ENCODE results near the gene APBA2.
"Not testable (repeated sequence)": the region's sequence is repeated elsewhere in the genome, so short reads cannot be mapped to it uniquely, and the experiment has no call there.

Gene APBA2

DNA sequence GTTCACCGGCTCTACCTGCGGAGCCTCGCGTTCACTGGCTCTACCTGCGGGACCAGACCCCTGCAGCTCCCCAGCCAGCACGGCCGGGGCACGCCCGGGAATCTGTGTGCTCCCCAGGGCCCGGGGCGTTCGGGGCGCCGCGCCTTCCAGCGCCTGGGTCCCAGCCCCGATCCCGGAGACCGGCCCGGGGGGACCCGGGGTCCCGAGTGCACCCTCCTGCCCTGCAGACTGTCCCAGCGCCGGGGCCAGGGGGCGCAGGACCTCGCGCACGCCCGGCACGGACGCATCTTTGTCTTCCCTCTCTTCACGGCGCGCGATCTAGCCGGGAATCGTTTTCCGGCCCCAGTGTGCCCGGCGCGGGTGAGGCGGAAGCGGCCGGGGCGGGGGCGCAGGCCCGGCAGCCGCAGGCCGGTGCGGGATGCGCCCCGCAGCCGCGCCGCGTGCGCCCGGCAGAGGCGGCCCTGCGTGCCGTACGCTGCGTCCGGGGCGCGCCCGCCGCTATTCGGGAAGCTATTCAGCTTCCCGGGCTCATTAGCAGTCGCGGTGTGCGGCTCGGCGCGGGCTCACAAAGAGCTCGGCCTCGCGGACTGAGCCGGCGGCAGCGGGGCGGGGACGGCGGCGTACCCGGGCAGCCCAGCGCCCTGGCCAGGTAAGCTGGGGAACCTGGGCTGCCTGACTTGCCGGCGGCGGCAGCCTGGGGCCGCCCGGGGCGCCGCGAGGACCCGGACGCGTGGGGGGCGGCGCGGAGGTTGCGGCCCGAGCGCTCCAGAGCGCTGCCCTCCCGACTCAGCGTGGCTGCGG lies at the start of gene APBA2:
Gene APBA2, plus strand, starts transcription at position 345 of the 801 bp plus-strand sequence. CDS start 167,911 bp downstream, outside the sequence.
- DNase-seq (ENCODE audit: low read depth): no peak

DNA sequence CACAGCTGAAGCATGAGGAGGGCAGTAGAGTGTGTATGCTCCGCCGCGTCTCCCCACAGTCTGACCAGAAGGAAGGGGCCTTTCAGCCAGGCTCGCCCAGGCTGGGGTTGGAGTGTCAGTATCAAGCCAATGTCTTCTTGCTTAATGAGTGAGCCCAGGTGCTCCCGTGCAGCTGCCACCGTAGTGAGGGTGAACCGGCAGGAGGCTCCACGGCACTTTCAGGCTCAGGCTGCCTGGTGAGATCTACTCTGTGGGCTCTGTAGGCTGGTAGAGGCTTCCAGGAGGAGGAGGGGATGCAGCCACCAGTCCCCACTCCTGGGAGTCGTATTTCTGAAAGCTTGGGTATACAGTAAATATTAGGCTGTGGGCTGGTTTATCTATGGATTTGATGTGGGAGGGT lies 45.5 kb upstream of the APBA2 start:
- DNase-seq (ENCODE audit: low read depth): not testable (repeated sequence)

DNA sequence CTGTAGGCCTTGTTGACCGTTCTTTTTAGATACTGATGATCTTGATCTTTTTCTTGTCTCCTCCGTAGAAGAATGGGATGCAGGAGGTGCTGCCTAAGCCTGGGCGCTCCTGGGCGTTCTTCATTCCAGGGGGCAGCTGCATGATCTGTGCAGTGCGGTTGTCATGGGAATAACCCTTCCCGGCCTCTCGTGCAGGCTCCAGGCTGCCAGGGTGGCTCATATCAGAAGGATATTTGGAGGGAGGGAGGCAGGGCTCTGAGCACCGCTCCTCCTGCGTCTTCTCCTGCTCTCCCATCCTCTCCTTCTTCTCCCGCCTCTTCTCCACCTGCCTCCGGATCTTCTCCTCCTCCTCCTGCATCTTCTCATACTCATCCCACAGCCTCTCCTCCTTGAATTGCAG lies 43.6 kb upstream of the APBA2 start:
- DNase-seq (ENCODE audit: low read depth): not testable (repeated sequence)

DNA sequence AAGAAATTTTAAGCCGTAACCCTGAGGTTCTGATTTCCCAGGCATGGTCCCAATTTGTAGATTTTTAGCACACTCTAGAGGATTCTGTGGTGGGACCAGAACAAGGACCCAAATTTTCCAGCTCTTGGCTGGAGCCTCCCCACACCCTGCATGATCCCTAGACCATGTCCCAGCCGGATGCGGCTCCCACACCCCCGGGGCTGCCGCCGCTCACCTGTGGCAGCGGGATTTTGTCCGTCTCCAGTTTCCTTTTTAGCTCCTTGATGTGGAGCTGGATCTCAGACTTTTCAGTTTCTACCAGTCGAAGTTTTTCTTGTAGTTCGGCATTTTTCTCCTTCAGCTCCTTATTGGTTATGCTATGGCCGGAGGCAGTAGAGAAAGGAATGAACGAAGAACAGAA lies 42.3 kb upstream of the APBA2 start:
- DNase-seq (ENCODE audit: low read depth): not testable (repeated sequence)

DNA sequence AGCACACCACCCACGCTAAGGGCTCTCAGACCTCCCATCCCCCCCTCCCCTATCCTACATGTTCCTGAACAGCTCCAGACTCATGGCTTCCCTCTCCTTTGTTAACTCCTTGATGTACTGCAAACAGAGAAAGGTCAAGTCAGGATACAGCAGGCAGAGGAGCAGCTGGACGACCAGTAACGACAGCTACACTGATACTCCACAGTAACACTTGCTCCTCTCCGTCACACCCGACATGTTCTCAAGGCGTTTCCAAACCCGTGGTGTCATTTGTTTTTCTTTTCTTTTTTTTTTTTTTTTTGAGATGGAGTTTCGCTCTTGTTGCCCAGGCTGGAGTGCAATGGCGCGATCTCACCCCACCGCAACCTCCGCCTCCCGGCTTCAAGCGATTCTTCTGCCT lies 41.6 kb upstream of the APBA2 start:
- DNase-seq (ENCODE audit: low read depth): not testable (repeated sequence)

DNA sequence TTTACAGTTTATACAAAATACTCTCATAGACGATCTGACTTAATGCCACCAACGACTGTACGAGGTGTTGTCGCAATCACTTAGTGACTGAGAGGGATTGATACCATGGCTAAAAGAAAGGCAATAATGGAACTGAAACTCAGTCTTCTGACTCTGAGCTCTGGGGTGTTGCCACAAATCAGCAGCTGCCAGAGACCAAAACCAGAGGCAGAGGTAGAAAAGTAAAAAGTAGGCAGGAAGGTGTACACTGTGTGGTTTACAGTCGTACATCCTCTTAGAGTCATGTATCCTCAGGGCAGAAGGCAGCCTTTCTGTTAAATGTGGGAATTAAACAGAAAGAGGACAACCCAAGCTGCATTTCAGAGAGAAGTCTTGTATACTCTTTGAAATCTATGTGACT lies 38.5 kb upstream of the APBA2 start:
- not testable (repeated sequence) for DNase-seq (ENCODE audit: low read depth)

DNA sequence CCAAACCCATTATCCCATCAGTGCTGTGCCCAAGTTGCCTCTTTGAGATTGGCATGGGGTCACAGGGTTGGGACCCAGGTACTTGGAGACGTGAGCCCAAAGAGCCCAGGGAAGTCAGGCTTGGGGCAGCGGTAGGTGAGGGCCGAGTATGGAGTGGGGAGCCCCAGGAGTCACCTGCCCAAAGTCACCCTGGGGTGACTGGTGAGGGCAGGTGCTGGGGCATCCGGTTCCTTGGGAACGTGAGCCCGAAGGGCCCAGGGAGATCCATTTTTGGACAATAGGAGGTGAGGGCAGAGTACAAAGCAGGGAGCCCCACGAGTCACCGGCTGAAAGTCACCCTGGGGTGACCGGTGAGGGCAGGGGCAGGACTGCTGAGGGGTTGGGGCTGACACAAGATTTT lies 37.8 kb upstream of the APBA2 start:
- not testable (repeated sequence) for DNase-seq (ENCODE audit: low read depth)

DNA sequence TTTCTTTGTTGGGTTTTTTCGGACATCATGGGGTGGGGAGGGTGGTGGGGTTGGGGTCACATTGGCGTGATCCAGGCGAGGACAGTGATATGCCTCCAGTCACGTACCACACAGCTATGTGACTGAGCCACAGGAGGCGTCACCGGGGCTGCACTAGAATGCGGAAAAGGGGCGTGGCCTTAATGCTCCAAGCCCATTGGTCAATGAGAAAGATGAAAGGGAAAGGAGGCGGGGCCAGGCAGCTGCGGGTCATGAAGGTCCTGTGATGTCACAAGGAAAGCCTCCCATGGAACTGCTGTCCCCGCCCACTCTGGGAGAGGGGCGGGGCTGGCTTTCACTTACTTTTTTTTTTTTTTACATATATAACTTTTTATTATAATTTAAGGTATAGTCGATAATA lies 37.3 kb upstream of the APBA2 start, which contains the start of gene GOLGA6L7:
Gene GOLGA6L7, minus strand, starts transcription at position 124 of the 400 bp plus-strand sequence. Its CDS starts 95 bp downstream, at position 29.
- not testable (repeated sequence) for DNase-seq (ENCODE audit: low read depth)

DNA sequence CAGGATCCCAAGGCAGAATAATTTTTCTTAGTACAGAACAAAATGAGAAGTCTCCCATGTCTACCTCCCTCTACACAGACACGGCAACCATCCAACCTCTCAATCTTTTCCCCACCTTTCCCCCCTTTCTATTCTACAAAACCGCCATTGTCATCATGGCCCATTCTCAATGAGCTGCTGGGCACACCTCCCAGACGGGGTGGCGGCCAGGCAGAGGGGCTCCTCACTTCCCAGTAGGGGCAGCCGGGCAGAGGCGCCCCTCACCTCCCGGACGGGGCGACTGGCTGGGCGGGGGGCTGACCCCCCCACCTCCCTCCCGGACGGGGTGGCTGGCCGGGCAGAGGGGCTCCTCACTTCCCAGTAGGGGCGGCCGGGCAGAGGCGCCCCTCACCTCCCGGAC lies 36.5 kb upstream of the APBA2 start:
- not testable (repeated sequence) for DNase-seq (ENCODE audit: low read depth)

DNA sequence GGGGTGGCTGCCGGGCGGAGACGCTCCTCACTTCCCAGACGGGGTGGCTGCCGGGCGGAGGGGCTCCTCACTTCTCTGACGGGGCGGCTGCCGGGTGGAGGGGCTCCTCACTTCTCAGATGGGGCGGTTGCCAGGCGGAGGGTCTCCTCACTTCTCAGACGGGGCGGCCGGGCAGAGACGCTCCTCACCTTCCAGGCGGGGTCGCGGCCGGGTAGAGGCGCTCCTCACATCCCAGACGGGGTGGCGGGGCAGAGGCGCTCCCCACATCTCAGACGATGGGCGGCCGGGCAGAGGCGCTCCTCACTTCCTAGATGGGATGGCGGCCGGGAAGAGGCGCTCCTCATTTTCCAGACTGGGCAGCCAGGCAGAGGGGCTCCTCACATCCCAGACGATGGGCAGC lies 36.0 kb upstream of the APBA2 start:
- DNase-seq (ENCODE audit: low read depth): not testable (repeated sequence)

DNA sequence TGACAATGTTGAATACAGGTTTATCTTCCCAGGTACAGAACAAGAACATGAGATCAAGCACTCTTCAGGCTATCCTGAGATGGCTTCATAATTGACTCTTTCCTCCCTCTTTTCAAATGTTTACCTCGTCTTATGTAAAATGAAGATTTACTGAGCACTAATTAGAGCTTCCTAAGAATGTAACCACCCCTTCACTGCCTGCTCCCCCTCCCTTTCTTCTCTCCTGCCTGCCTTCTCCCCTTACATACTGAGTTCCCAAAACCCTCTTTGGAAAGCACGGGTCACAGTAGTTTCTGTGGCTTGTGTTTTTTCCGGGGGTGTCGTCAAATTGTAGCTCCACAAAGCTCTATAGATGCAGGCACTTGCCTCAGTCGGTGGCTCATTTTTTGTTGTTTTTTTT lies 32.1 kb upstream of the APBA2 start:
- DNase-seq (ENCODE audit: low read depth): not testable (repeated sequence)

DNA sequence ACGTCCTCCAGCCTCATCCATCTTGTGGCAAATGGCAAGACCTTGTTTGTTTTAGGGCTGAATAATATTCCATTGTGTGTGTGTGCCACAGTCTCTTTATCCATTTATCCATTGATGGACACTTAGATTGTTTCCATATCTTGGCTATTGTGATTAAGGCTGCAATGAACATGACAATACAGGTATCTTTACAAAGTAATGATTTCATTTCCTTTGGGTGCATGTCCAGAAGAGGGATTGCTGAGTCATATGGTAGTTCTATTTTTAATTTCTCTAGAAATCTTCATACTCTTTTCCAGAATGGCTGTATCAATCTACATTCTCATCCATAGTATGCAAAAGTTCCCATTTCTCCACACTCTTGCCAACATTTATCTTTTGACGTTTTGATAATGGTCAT lies 31.2 kb upstream of the APBA2 start:
- DNase-seq (ENCODE audit: low read depth): not testable (repeated sequence)

DNA sequence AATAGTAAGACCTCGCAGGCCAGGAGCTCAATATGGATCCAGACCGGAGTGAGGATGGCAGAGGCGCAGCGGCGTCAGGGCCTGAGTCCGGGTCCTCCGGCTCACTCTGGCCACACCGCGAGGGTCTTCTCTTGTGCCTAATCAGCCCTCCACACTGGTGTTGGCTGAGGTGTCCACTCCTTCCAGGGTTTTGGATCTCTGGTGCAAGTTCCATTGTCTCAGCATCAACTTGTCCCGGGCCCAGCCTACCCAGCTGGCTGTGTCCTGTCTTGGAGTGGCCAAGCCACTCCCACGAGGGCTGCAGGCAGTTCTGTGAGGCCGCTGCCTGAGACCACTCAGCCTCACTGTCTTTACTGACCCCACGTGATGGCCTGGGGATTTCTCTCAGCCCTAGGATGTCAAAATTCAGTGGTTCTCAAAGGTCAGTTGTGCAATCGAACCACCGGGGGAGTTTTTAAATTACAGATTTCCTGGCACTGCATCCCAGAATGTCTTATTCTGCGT lies 24.7 kb upstream of the APBA2 start:
- DNase-seq (ENCODE audit: low read depth): no peak

DNA sequence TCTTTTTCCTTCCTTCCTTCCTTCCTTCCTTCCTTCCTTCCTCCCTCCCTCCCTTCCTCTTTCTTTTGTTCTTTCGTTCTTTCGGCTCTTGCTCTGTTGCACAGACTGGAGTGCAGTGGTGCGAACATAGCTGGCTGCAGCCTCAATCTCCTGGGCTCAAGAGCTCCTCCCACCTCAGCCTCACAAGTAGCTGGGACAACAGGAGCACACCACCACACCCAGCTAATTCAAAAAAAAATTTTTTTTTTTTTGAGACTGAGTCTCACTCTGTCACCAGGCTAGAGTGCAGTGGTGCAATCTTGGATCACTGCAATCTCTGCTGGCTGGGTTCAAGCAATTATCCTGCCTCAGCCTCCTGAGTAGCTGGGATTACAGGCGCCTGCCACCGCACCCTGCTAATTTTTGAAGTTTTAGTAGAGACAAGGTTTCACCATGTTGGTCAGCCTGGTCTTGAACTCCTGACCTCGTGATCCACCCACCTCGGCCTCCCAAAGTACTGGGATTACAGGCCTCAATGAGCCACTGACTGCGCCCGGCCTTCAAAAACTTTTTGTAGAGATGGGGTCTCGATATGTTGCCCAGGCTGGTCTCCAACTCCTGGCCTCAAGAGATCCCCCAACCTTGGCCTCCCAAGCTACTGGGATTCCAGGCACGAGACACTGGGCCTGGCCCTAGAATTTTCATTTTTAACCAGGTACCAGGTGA lies 24.0 kb upstream of the APBA2 start:
- not testable (repeated sequence) for DNase-seq (ENCODE audit: low read depth)

DNA sequence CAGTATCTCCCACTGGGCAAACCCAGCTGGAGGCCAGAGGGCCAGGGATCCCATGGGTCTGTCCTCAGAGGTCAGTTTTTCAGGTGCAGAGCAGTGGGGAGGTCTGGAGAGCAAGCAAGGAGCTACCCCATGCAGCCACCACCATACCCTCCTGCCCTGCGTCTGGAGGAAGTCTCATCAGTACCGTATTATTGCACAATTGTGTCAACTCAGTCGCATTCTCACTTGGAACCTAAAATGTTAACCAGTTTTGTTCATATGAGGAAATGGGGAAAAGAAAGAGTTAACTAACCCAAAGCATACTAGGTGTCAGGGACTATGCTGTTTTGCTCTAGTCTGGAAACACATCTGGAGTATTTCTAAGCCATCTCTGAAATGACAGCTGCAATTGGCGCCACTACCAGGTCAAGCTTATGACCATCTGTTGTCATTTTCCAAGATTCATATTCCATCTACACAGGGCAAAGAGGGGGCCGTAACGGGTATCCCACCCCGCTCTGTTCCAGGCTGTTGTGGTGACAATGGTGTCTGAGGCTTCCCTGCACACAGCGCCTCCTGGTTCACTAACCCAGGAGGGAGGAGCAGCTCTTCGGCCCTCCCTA lies 16.9 kb upstream of the APBA2 start:
- DNase-seq (ENCODE audit: low read depth): no peak

DNA sequence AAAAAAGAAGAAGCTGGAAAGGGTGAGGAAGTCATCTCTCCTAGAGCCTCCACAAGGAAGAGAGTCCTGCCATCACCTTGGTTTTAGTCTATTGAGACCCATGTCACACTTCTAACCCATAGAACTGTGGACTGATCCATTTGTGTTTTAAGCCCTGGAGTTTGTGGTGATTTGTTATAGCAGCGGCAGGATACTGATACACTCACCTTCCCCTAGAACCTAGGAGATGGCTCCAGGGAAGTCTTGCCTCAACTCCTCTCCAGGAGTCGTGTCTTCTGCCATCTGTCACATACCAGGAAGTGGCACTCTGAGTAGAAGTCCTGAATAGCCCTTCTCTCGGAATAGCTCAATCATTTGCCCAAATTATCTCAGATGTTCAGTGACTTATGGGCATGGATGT lies 14.6 kb upstream of the APBA2 start:
- no peak for DNase-seq (ENCODE audit: low read depth)

DNA sequence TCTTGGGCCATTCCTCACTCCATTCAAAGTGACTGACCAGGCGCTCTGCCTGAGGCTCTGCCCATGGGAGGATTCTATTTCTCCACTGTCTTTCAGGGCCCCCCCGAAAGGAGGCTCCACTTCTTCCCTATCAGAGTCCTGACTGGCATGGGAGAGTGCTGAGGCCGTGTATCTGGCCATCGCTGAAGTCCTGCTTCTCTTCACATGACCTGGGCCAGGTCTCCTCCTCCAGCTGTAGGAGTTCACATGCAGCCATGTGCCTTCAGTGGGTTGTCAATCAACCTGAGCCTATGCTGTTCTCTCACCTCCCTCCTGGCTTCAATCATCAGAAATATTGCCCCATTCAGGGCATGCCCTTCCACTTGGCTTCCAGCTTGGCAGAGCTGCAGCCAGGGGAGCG lies 12.8 kb upstream of the APBA2 start:
- DNase-seq (ENCODE audit: low read depth): no peak

DNA sequence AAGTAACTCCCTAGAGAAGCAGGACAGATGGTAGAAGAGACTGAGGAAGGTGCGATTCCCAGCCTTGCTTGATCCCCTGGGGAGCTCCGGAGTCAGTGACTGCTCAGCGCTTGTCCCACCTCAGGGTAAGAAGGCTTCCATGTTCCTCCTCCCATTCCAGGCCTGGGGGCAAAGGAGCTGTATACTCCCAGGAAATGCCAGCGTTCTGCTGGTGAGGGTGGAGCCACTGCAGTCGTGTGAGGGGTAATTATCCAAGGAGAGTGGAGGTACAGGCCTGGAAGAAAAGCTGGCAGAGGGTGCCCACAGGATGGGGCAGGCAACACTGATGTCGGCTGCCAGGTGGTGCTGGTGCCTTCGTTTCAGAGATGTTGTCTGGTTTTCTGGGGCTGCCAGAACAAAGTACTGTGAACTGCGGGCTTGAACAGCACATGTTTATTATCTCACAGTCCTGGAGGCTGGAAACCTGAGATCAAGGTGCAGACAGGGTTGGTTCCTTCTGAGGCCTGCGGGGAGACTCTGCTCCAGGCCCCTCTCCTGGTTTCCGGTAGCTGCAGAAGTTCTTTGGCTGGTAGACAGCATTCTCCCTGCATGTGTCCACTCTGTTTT lies 12.1 kb upstream of the APBA2 start:
- no peak for DNase-seq (ENCODE audit: low read depth)

DNA sequence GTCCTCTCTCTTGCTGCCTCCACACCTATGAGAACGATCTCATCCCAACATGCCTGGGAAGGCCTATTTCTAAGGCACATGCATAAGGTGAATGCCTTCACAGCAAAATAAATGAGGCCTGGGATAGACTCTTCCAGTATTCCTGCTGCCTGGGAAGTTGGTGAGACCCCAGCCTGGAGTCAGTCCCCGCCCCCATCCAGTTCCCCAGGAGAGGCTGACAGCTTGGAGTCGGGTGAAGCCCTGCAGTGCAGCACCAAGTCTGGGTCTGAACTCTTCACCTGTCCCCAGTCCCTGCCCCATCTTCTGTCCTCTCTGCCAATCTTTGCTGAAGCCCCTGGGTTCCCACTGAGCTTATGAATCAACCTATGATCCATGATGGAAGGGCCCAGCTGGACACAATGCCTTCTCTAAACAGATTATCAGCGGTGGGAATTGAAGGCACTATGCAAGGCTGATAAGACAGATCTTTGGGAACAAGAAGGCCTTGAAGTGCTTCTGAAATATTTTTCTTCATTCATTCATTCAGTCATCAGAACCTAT lies 10.2 kb upstream of the APBA2 start:
- DNase-seq (ENCODE audit: low read depth): no peak

DNA sequence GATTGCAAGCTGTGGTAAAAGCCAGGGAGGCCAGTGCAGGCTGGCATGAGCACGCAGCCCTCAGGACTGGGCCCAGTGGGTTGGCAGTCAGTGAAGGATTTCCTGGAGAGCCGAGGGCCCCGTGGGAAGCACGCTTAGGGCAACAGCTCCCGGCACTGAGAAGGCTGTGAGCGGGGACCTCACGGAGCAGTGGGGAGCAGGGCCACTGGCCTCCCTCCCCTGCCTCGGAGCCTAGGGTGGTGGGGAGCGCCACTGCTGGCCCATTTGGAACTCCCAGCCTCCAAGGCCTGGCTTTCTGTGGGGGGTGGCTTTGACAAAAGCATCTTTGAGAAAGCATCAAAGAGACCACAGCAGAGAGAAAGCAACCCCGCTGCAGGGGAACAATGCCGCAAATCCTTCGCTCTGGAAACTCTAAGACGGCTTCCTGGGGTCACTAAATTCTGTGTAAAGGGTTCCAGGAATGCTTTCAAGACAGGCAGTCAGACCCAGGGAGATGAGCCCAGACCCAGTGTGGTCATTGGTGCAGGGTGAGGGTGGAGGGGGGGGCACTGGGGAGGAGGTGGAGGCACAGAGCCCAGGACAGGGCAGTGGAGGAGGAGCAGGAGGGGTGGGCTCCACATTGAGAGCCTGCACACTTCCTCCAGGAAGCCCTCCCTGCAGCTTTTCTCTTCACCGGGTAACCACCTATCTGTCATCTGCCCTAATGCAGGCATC lies 9.5 kb upstream of the APBA2 start:
- no peak for DNase-seq (ENCODE audit: low read depth)

DNA sequence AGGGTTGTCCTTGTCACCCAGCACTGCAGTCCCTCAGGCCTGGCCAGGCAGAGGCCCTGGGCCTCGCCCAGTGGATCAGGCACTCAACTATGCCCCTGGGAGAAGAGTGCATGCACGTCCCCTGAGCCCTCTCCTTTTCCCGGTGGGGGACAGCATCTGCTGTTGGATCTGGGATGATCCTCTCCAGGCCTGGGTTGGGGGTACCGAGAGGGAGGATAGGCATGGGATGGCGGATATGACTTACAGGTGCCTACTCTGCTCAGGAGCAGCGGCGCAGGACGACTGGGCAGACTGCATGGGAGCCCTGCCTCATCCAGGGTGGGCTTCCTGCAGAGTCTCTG lies 9.0 kb upstream of the APBA2 start:
- no peak for DNase-seq (ENCODE audit: low read depth)
